ENCODE data around the gene FDX1. TPM values are rescaled to one million over a fixed set of nuclear protein-coding genes. Genes with fewer than 3 reads are reported as not detected.

FDX1 gene
- total RNA-seq, 1 experiment from 2014 or later: 15.6 TPM

- H3K27me3 ChIP-seq (replicated peaks): no peaks in the 10 kb centered on the region
Measured at GRCh38 chr11:110491577-110492320, 62.0 kb downstream of the FDX1 start.

GRCh38 chr11:110492321-110492685 is 62.6 kb downstream of the FDX1 start:
- H3K4me3 ChIP-seq: no peak overlapping the region
- H3K27me3 ChIP-seq (replicated peaks): no peaks in the 10 kb centered on the region
- no peaks in the 10 kb centered on the region for H3K9me3 ChIP-seq (replicated peaks)
- DNase-seq (ENCODE audit: low read depth in 1 of 2, low spot score in 2 of 2): no peak
- no peaks in the 10 kb centered on the region for H3K4me1 ChIP-seq (replicated peaks)
- H3K36me3 ChIP-seq: no peaks in the 10 kb centered on the region
- H3K27ac ChIP-seq: no peak overlapping the region

More at GRCh38 chr11:110491577-110492320, 62.0 kb downstream of the FDX1 start:
- Histone ChIP-seq H3K27ac (no peak overlapping the region), H3K36me3 (no peaks in the 10 kb centered on the region), H3K4me1 (replicated peaks) (no peaks in the 10 kb centered on the region), H3K9me3 (replicated peaks) (no peaks in the 10 kb centered on the region), H3K4me3 (no peak overlapping the region)
- DNase-seq (ENCODE audit: low read depth in 1 of 2, low spot score in 2 of 2): no peak

- no peaks in the 10 kb centered on the region for H3K4me1 ChIP-seq (replicated peaks)
- H3K36me3 ChIP-seq: no peaks in the 10 kb centered on the region
- H3K9me3 ChIP-seq (replicated peaks): no peaks in the 10 kb centered on the region
- DNase-seq (ENCODE audit: low read depth in 1 of 2, low spot score in 2 of 2): no peak
- H3K4me3 ChIP-seq: no peak overlapping the region
- H3K27ac ChIP-seq: no peak overlapping the region
- H3K27me3 ChIP-seq (replicated peaks): no peaks in the 10 kb centered on the region
Measured at GRCh38 chr11:110493346-110493745, 63.6 kb downstream of the FDX1 start.

GRCh38 chr11:110497231-110497978 is 67.7 kb downstream of the FDX1 start:
- no peaks in the 10 kb centered on the region for H3K4me1 ChIP-seq (replicated peaks)
- no peak for DNase-seq (ENCODE audit: low read depth in 1 of 2, low spot score in 2 of 2)
- no peaks in the 10 kb centered on the region for H3K9me3 ChIP-seq (replicated peaks)
- no peak overlapping the region for H3K27ac ChIP-seq
- H3K4me3 ChIP-seq: no peak overlapping the region
- no peaks in the 10 kb centered on the region for H3K27me3 ChIP-seq (replicated peaks)
- H3K36me3 ChIP-seq: no peaks in the 10 kb centered on the region

- Histone ChIP-seq H3K27ac (no peak overlapping the region), H3K9me3 (replicated peaks) (no peaks in the 10 kb centered on the region), H3K36me3 (no peaks in the 10 kb centered on the region), H3K4me3 (no peak overlapping the region), H3K27me3 (replicated peaks) (no peaks in the 10 kb centered on the region), H3K4me1 (replicated peaks) (no peaks in the 10 kb centered on the region)
- no peak for DNase-seq (ENCODE audit: low read depth in 1 of 2, low spot score in 2 of 2)
Measured at GRCh38 chr11:110501428-110501827, 71.7 kb downstream of the FDX1 start.

GRCh38 chr11:110505528-110506284 is 76.0 kb downstream of the FDX1 start:
- H3K9me3 ChIP-seq (replicated peaks): no peaks in the 10 kb centered on the region
- no peaks in the 10 kb centered on the region for H3K4me1 ChIP-seq (replicated peaks)
- no peak for DNase-seq (ENCODE audit: low read depth in 1 of 2, low spot score in 2 of 2)
- H3K27ac ChIP-seq: no peak overlapping the region
- H3K27me3 ChIP-seq (replicated peaks): no peaks in the 10 kb centered on the region
- H3K36me3 ChIP-seq: no peaks in the 10 kb centered on the region
- H3K4me3 ChIP-seq: no peak overlapping the region

- H3K36me3 ChIP-seq: no peaks in the 10 kb centered on the region
- no peaks in the 10 kb centered on the region for H3K9me3 ChIP-seq (replicated peaks)
Measured at GRCh38 chr11:110507328-110507727, 77.6 kb downstream of the FDX1 start.

GRCh38 chr11:110508786-110509185 is 79.0 kb downstream of the FDX1 start:
- Histone ChIP-seq H3K27me3 (replicated peaks) (no peaks in the 10 kb centered on the region), H3K27ac (no peak overlapping the region), H3K4me3 (no peak overlapping the region), H3K36me3 (no peaks in the 10 kb centered on the region), H3K9me3 (replicated peaks) (no peaks in the 10 kb centered on the region), H3K4me1 (replicated peaks) (no peaks in the 10 kb centered on the region)
- DNase-seq (ENCODE audit: low read depth in 1 of 2, low spot score in 2 of 2): no peak

More at GRCh38 chr11:110507328-110507727, 77.6 kb downstream of the FDX1 start:
- Histone ChIP-seq H3K27ac (no peak overlapping the region), H3K4me3 (no peak overlapping the region), H3K27me3 (replicated peaks) (no peaks in the 10 kb centered on the region), H3K4me1 (replicated peaks) (no peaks in the 10 kb centered on the region)
- DNase-seq (ENCODE audit: low read depth in 1 of 2, low spot score in 2 of 2): no peak

GRCh38 chr11:110509472-110509871 is 79.7 kb downstream of the FDX1 start:
- DNase-seq (ENCODE audit: low read depth in 1 of 2, low spot score in 2 of 2): no peak

GRCh38 chr11:110512026-110512425 is 82.3 kb downstream of the FDX1 start:
- Histone ChIP-seq H3K4me3 (no peak overlapping the region), H3K36me3 (no peaks in the 10 kb centered on the region), H3K9me3 (replicated peaks) (no peaks in the 10 kb centered on the region), H3K27ac (no peak overlapping the region), H3K27me3 (replicated peaks) (no peaks in the 10 kb centered on the region), H3K4me1 (replicated peaks) (no peaks in the 10 kb centered on the region)
- no peak for DNase-seq (ENCODE audit: low read depth in 1 of 2, low spot score in 2 of 2)

More at GRCh38 chr11:110509472-110509871, 79.7 kb downstream of the FDX1 start:
- no peak overlapping the region for H3K27ac ChIP-seq
- no peaks in the 10 kb centered on the region for H3K4me1 ChIP-seq (replicated peaks)
- H3K4me3 ChIP-seq: no peak overlapping the region
- no peaks in the 10 kb centered on the region for H3K9me3 ChIP-seq (replicated peaks)
- no peaks in the 10 kb centered on the region for H3K27me3 ChIP-seq (replicated peaks)
- H3K36me3 ChIP-seq: no peaks in the 10 kb centered on the region

- Histone ChIP-seq H3K27me3 (replicated peaks) (no peaks in the 10 kb centered on the region), H3K9me3 (replicated peaks) (no peaks in the 10 kb centered on the region), H3K27ac (no peak overlapping the region), H3K36me3 (no peaks in the 10 kb centered on the region), H3K4me3 (no peak overlapping the region), H3K4me1 (replicated peaks) (no peaks in the 10 kb centered on the region)
- DNase-seq (ENCODE audit: low read depth in 1 of 2, low spot score in 2 of 2): no peak
Measured at GRCh38 chr11:110513259-110513801, 83.6 kb downstream of the FDX1 start.

GRCh38 chr11:110513846-110514437 is 84.2 kb downstream of the FDX1 start:
- Histone ChIP-seq H3K4me3 (no peak overlapping the region), H3K27ac (no peak overlapping the region), H3K4me1 (replicated peaks) (no peaks in the 10 kb centered on the region), H3K9me3 (replicated peaks) (no peaks in the 10 kb centered on the region), H3K36me3 (no peaks in the 10 kb centered on the region), H3K27me3 (replicated peaks) (no peaks in the 10 kb centered on the region)
- no peak for DNase-seq (ENCODE audit: low read depth in 1 of 2, low spot score in 2 of 2)

Data from SJSA1 (cell line).